Measurements from ENCODE around the gene POU2AF3.

Gene POU2AF3

GRCh38 chr11:111353776-111354600 lies 55.6 kb downstream of the POU2AF3 start:
- DNase-seq (ENCODE audit: low read depth): no peak

GRCh38 chr11:111354601-111354891 lies 56.2 kb downstream of the POU2AF3 start:
- no peak for DNase-seq (ENCODE audit: low read depth)

- no peak for DNase-seq (ENCODE audit: low read depth)
Observed at GRCh38 chr11:111355101-111355500, 56.8 kb downstream of the POU2AF3 start.

- no peak for DNase-seq (ENCODE audit: low read depth)
Observed at GRCh38 chr11:111355956-111356659, 57.8 kb downstream of the POU2AF3 start.

- no peak for DNase-seq (ENCODE audit: low read depth)
Observed at GRCh38 chr11:111356660-111357048, 58.3 kb downstream of the POU2AF3 start.

- DNase-seq (ENCODE audit: low read depth): no peak
Observed at GRCh38 chr11:111357150-111358037, 59.0 kb downstream of the POU2AF3 start.

Measured in HS-27A (cell line).